Measurements from ENCODE around the gene TDRD10. TPM values are rescaled to one million over a fixed set of nuclear protein-coding genes. Genes with fewer than 3 reads are reported as not detected.

The TDRD10 gene
- total and polyA plus RNA-seq, 7 donors: 0.50 to 2.3 (median 0.84) TPM

DNA sequence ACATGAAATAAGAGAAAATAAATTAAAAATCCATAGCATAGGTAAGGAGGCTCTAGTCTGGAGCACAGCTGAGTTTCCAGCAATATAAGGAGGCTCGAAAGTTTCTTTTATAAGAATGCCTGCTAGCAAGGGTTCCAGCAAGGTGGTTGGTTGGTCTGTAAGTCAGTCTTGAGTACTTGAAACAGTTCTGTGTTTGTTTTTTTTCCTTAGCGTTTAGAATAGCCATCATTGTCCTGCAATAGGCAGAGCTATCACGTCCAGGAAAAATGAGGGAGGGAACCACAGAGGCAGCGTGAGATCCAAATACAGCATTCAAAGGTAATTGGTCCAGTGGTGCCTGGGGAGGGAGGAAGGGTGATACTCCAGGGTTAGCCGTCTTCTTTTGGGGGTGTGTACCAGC is 48.1 kb downstream of the TDRD10 start:
- TF ChIP-seq, protein P1, sequence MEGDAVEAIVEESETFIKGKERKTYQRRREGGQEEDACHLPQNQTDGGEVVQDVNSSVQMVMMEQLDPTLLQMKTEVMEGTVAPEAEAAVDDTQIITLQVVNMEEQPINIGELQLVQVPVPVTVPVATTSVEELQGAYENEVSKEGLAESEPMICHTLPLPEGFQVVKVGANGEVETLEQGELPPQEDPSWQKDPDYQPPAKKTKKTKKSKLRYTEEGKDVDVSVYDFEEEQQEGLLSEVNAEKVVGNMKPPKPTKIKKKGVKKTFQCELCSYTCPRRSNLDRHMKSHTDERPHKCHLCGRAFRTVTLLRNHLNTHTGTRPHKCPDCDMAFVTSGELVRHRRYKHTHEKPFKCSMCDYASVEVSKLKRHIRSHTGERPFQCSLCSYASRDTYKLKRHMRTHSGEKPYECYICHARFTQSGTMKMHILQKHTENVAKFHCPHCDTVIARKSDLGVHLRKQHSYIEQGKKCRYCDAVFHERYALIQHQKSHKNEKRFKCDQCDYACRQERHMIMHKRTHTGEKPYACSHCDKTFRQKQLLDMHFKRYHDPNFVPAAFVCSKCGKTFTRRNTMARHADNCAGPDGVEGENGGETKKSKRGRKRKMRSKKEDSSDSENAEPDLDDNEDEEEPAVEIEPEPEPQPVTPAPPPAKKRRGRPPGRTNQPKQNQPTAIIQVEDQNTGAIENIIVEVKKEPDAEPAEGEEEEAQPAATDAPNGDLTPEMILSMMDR (IDR thresholded peaks at IDR 0.05): no peak
- Histone ChIP-seq H3K36me3 (ENCODE audit: insufficient read depth in 1 of 2, low read depth in 1 of 2) (peaks cover 28 to 72% of the 10 kb centered on the region in 2 donors), H3K4me1 (peaks cover 24% of the 10 kb centered on the region), H3K9me3 (no peaks in the 10 kb centered on the region), H3K4me3 (no peak overlapping the region), H3K27me3 (ENCODE audit: insufficient read depth in 3 of 3, low read length in 2 of 3) (no peaks in the 10 kb centered on the region), H3K27ac (no peak overlapping the region)
- DNase-seq: no peak
- no peak for ATAC-seq
- intact Hi-C loops (cut with DNase I): loop anchor here in 1 of 2 donors (10.0 kb wide), 1 partner anchor 505 kb away; the partner anchor contains the start of gene ADAM15
- 59 to 65% (median 64%) methylated on average over 5 of the region's 5 CpGs for WGBS, 3 donors

DNA sequence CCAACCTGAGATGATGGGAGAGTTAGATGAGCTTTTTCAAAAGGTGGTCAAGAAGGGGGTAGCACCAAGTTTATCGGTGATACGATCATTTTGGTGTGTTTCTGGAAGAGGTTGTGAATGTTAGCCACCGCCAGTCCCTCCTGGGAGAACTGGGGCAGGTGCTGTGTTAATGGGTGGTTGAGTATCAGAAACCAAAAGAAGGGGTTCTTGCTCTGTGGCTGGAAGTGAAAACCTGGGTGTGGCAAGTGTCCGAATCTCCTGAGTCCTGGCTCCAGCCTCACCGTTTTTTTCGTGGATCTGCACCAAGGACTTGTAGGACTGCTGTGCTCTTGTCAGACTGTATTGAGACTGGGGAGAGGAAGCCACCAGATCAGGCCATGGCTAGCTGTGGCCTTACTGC is 48.6 kb downstream of the TDRD10 start:
- intact Hi-C loops (cut with DNase I): loop anchor here in 1 of 2 donors (10.0 kb wide), 1 partner anchor 504 kb away; the partner anchor contains the start of gene ADAM15
- Histone ChIP-seq H3K4me1 (peaks cover 26% of the 10 kb centered on the region), H3K9me3 (no peaks in the 10 kb centered on the region), H3K27me3 (ENCODE audit: insufficient read depth in 3 of 3, low read length in 2 of 3) (no peaks in the 10 kb centered on the region), H3K36me3 (ENCODE audit: insufficient read depth in 1 of 2, low read depth in 1 of 2) (peaks cover 28 to 78% of the 10 kb centered on the region in 2 donors), H3K27ac (no peak overlapping the region), H3K4me3 (no peak overlapping the region)
- ATAC-seq: no peak
- 71 to 80% (median 73%) methylated on average over 6 of the region's 6 CpGs for WGBS, 3 donors
- DNase-seq: no peak
- TF ChIP-seq, protein P1 (IDR thresholded peaks at IDR 0.05): no peak

DNA sequence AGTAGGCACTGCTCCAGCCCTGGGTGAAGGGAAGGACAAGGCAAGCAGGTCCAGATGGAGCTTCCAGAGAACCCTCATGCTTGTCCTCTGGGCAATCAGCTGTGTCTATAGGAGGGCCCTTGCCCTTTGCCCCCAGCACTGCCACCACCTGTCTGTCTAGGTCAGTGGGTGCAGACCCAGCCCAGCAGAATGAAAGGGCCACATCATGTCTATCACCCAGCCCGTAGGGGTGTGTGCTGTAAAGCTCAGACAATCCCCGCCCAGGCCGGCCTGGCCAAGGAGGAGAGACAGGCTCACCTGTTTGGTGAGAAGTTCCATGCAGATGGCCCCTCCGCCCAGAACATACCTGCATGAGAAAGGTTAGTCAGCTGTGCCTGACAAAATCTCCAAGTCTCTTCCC is 49.5 kb downstream of the TDRD10 start:
- H3K9me3 ChIP-seq: no peaks in the 10 kb centered on the region
- intact Hi-C loops (cut with DNase I): loop anchor here in 1 of 2 donors (10.0 kb wide), 1 partner anchor 503 kb away; the partner anchor contains the start of gene ADAM15
- ATAC-seq (no peak), DNase-seq (no peak)
- WGBS, 3 donors: 90 to 100% (median 91%) methylated on average over 4 of the region's 4 CpGs
- peaks cover 30% of the 10 kb centered on the region for H3K4me1 ChIP-seq
- TF ChIP-seq, protein P1 (IDR thresholded peaks at IDR 0.05): no peak
- H3K27ac ChIP-seq: no peak overlapping the region
- no peak overlapping the region for H3K4me3 ChIP-seq
- H3K36me3 ChIP-seq (ENCODE audit: insufficient read depth in 1 of 2, low read depth in 1 of 2): peaks cover 28 to 81% of the 10 kb centered on the region in 2 donors
- H3K27me3 ChIP-seq (ENCODE audit: insufficient read depth in 3 of 3, low read length in 2 of 3): no peaks in the 10 kb centered on the region

- Histone ChIP-seq H3K27ac (no peak overlapping the region), H3K4me3 (no peak overlapping the region), H3K9me3 (no peaks in the 10 kb centered on the region), H3K27me3 (ENCODE audit: insufficient read depth in 3 of 3, low read length in 2 of 3) (no peaks in the 10 kb centered on the region), H3K4me1 (peaks cover 36% of the 10 kb centered on the region), H3K36me3 (ENCODE audit: insufficient read depth in 1 of 2, low read depth in 1 of 2) (peaks cover 28 to 81% of the 10 kb centered on the region in 2 donors)
- intact Hi-C loops (cut with DNase I): loop anchor here in 1 of 2 donors (10.0 kb wide), 1 partner anchor 503 kb away; the partner anchor contains the start of gene ADAM15
- no peak for ATAC-seq
- TF ChIP-seq, protein P1 (IDR thresholded peaks at IDR 0.05): no peak
- DNase-seq: no peak
- whole genome bisulfite sequencing, 3 donors: 89 to 95% (median 89%) methylated on average over 6 of the region's 6 CpGs
Measured at GRCh38 chr1:154552036-154552435, 50.0 kb downstream of the TDRD10 start.

Data from psoas muscle (tissue), 8 donors.